ENCODE results near the gene ABCD3. TPM values are rescaled to one million over a fixed set of nuclear protein-coding genes. Genes with fewer than 3 reads are reported as not detected.
A peak's percentile ranks its signal among the peaks of the same experiment; 100 is the strongest.

The ABCD3 gene
- total and polyA plus RNA-seq, 2 of the 13 experiments (the other 11 are each of a cell fraction or from before 2014, with no cell fraction given) = 27.5 to 166 TPM

DNA sequence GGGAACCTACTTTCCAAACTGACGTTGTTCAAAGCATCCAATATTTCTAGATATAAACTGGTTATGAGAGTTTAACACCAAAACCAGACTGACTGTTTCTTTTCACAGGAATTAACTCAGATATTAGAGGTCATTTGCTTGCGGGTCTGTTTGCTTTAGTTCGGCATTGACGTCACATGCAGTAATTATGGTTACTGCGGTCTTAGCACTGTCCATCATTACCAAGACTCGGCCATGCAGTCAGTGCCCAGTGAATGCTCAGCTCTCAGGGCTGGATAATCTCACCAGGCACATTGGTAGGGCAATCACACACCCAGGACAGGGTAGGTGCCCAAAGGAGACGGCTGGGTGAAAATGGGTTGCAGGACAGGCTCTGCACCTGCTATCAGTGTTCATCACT lies 133.3 kb downstream of the ABCD3 start:
- in situ Hi-C loops (cut with HindIII; ENCODE audit: extremely low pct_ligation_motif_present, low pct_unique_long_range_greater_than_20kb) = no loop called here
- FAIRE-seq = no peak

More for the DNA sequence above, 133.3 kb downstream of the ABCD3 start:
- WGBS (ENCODE audit: low lambda C conversion rate) = 29% methylated on average over 7 of the region's 7 CpGs
- ATAC-seq (peak; percentile 24; the same call in 2 of the 3 replicates), DNase-seq (ENCODE audit: low spot score) (no peak)
- intact Hi-C loops (cut with micrococcal nuclease; ENCODE audit: unreplicated experiment) = loop anchor here (10.0 kb wide), 1 partner anchor 143 kb away; no protein-coding TSS in a partner anchor
- no TSS peak for BruUV-seq (replicated peaks)
- Histone ChIP-seq H2AFZ (ENCODE audit: low read length) (no peak overlapping the region), H3K27ac (ENCODE audit: extremely low read length, insufficient read depth, low read length) (no peak overlapping the region), H3K9me3 (ENCODE audit: low read length) (no peaks in the 10 kb centered on the region), H3K79me2 (ENCODE audit: insufficient read depth, low read length) (no peaks in the 10 kb centered on the region), H3K9ac (ENCODE audit: insufficient read depth, low read depth, low read length) (no peak overlapping the region), H3K4me3 (replicated peaks in 1 of 3; ENCODE audit: insufficient read depth in 1 of 3, low read depth in 2 of 3, low read length in 3 of 3) (0 out of 6 replicates have a peak overlapping the region, but pooled peaks of 1 of the 3 experiments have one; percentile 14), H3K27me3 (ENCODE audit: control insufficient read depth in 1 of 2, insufficient read depth in 2 of 2, low read length in 2 of 2) (peaks cover 0 to 6% of the 10 kb centered on the region in 2 experiments; a peak in 1 of 5 replicates), H3K4me2 (ENCODE audit: low read depth, low read length) (peak overlapping the region; percentile 87), H3K36me3 (replicated peaks in 1 of 2; ENCODE audit: control insufficient read depth in 1 of 2, insufficient read depth in 2 of 2, low read length in 2 of 2) (no peaks in the 10 kb centered on the region), H3K4me1 (ENCODE audit: insufficient read depth, low read length) (peaks cover 69% of the 10 kb centered on the region), H4K20me1 (ENCODE audit: insufficient read depth, low read length) (no peaks in the 10 kb centered on the region)
- TF ChIP-seq NFE2L1 (CRISPR knock-in tag; IDR thresholded peaks at IDR 0.05; ENCODE audit: borderline replicate concordance) (no peak), ZNF737 (CRISPR knock-in tag; IDR thresholded peaks at IDR 0.05; ENCODE audit: borderline replicate concordance) (no peak), CREB1 (IDR thresholded peaks at IDR 0.05) (peak; percentile 75), CREB1 (CRISPR knock-in tag; IDR thresholded peaks at IDR 0.05) (no peak), ZNF687 (CRISPR knock-in tag; IDR thresholded peaks at IDR 0.05) (no peak)
- ChIA-PET CTCF (ENCODE audit: low intra/inter-chr PET ratio, low total read pairs) (no interaction called here), POLR2A (no interaction called here)

Data from HepG2 (cell line).